ENCODE measurements around the gene PCDH9. TPM values are rescaled to one million over a fixed set of nuclear protein-coding genes. Genes with fewer than 3 reads are reported as not detected.
A peak's percentile ranks its signal among the peaks of the same experiment; 100 is the strongest.

The PCDH9 gene
- total RNA-seq, 1 experiment from 2014 or later: 4.2 TPM

GRCh38 chr13:67232384-67232783, 2.2 kb upstream of the PCDH9 start:
- BruUV-seq (replicated peaks): no TSS peak
- intact Hi-C loops (cut with micrococcal nuclease; ENCODE audit: unreplicated experiment) (no loop called here), in situ Hi-C loops (cut with HindIII; ENCODE audit: low pct_unique_long_range_greater_than_20kb, low sequenced_read_pairs) (no loop called here)
- ChIA-PET CTCF (interaction anchor here (0.7 kb wide), 1 partner anchor 8 kb away, joined by 3 read pairs; no protein-coding TSS in a partner anchor), POLR2A (no interaction called here)
- Histone ChIP-seq H3K4me3 (ENCODE audit: low read depth in 2 of 2, low read length in 2 of 2) (no peak overlapping the region), H3K27me3 (ENCODE audit: control insufficient read depth, insufficient read depth, low read length) (no peaks in the 10 kb centered on the region), H3K4me1 (ENCODE audit: control insufficient read depth, insufficient read depth, low read length) (no peaks in the 10 kb centered on the region; the same call in 1 of the 2 replicates), H3K27ac (ENCODE audit: low read length) (no peak overlapping the region), H3K36me3 (ENCODE audit: control insufficient read depth, insufficient read depth, low read length) (no peaks in the 10 kb centered on the region), H3K9me3 (ENCODE audit: control insufficient read depth, insufficient read depth, low read depth, low read length) (no peaks in the 10 kb centered on the region)
- DNase-seq (ENCODE audit: low read depth, low spot score): no peak
- ATAC-seq: no peak
- TF ChIP-seq TCF7L2 (IDR thresholded peaks at IDR 0.05; ENCODE audit: low read depth, low read length) (no peak), REST (IDR thresholded peaks at IDR 0.05; ENCODE audit: insufficient read depth in 1 of 2, low read depth in 2 of 2, low read length in 1 of 2) (no peak), SIN3A (IDR thresholded peaks at IDR 0.05; ENCODE audit: borderline replicate concordance, insufficient read depth, low read depth, low read length) (no peak), POLR2AphosphoS5 (IDR thresholded peaks at IDR 0.05; ENCODE audit: low read depth, low read length) (no peak), CTCF (IDR thresholded peaks at IDR 0.05) (no peak)

- POLR2A ChIA-PET: no interaction called here
- DNase-seq (ENCODE audit: low read depth, low spot score) (no peak), ATAC-seq (no peak)
- Histone ChIP-seq H3K9me3 (ENCODE audit: control insufficient read depth, insufficient read depth, low read depth, low read length) (no peaks in the 10 kb centered on the region), H3K27ac (ENCODE audit: low read length) (peak overlapping the region; percentile 83), H3K4me1 (ENCODE audit: control insufficient read depth, insufficient read depth, low read length) (no peaks in the 10 kb centered on the region; the same call in 1 of the 2 replicates), H3K27me3 (ENCODE audit: control insufficient read depth, insufficient read depth, low read length) (no peaks in the 10 kb centered on the region), H3K36me3 (ENCODE audit: control insufficient read depth, insufficient read depth, low read length) (no peaks in the 10 kb centered on the region), H3K4me3 (ENCODE audit: low read depth in 2 of 2, low read length in 2 of 2) (peak overlapping the region; percentile 70 to 84)
- intact Hi-C loops (cut with micrococcal nuclease; ENCODE audit: unreplicated experiment): no loop called here
- in situ Hi-C loops (cut with HindIII; ENCODE audit: low pct_unique_long_range_greater_than_20kb, low sequenced_read_pairs): no loop called here
- TF ChIP-seq REST (IDR thresholded peaks at IDR 0.05; ENCODE audit: insufficient read depth in 1 of 2, low read depth in 2 of 2, low read length in 1 of 2) (no peak), CTCF (IDR thresholded peaks at IDR 0.05) (no peak), POLR2AphosphoS5 (IDR thresholded peaks at IDR 0.05; ENCODE audit: low read depth, low read length) (no peak), SIN3A (IDR thresholded peaks at IDR 0.05; ENCODE audit: borderline replicate concordance, insufficient read depth, low read depth, low read length) (no peak), TCF7L2 (IDR thresholded peaks at IDR 0.05; ENCODE audit: low read depth, low read length) (no peak)
- no TSS peak for BruUV-seq (replicated peaks)
- CTCF ChIA-PET: no interaction called here
Measured at GRCh38 chr13:67231289-67232000, 1.3 kb upstream of the PCDH9 start.
